HG02981 (cell line): ENCODE results near the gene SLC43A2.
"Not testable (repeated sequence)": the region's sequence is repeated elsewhere in the genome, so short reads cannot be mapped to it uniquely, and the experiment has no call there.

Experiments
- ATAC-seq: cut with Tn5 transposase; IDR thresholded peaks from one replicate; pipeline ENCODE4 v1.9.1; 2021; ENCODE audit warnings: mild to moderate bottlenecking, moderate library complexity; ENCODE audit not compliant: unreplicated experiment

Gene SLC43A2

GRCh38 chr17:1545618-1546017 lies 83.0 kb downstream of the SLC43A2 start:
- no peak for ATAC-seq

GRCh38 chr17:1542316-1542715 lies 86.3 kb downstream of the SLC43A2 start:
- ATAC-seq: no peak

- ATAC-seq: no peak
Measured at GRCh38 chr17:1541367-1541904, 87.2 kb downstream of the SLC43A2 start.

GRCh38 chr17:1539811-1540210 lies 88.8 kb downstream of the SLC43A2 start:
- no peak for ATAC-seq

DNA sequence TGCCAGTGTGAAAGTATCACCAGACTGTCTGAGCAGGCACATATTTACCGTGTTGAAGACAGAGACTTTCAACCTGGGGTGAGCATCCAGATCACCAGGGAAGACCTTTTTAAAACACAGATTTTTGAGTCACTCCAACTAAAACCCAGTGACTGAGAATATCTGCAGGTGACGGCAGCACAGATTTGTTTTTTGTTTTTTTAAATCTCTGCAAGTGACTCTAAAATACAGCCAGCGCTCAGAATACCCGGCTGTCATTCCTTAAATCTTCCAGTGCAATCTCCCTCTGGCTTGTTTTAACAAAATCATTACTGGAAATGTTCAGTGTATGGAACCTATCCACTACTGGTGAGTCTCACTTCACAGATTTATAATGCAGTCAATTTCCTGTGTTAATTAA lies 92.9 kb downstream of the SLC43A2 start:
- ATAC-seq: no peak

- no peak for ATAC-seq
Measured at GRCh38 chr17:1533661-1534325, 94.8 kb downstream of the SLC43A2 start.

DNA sequence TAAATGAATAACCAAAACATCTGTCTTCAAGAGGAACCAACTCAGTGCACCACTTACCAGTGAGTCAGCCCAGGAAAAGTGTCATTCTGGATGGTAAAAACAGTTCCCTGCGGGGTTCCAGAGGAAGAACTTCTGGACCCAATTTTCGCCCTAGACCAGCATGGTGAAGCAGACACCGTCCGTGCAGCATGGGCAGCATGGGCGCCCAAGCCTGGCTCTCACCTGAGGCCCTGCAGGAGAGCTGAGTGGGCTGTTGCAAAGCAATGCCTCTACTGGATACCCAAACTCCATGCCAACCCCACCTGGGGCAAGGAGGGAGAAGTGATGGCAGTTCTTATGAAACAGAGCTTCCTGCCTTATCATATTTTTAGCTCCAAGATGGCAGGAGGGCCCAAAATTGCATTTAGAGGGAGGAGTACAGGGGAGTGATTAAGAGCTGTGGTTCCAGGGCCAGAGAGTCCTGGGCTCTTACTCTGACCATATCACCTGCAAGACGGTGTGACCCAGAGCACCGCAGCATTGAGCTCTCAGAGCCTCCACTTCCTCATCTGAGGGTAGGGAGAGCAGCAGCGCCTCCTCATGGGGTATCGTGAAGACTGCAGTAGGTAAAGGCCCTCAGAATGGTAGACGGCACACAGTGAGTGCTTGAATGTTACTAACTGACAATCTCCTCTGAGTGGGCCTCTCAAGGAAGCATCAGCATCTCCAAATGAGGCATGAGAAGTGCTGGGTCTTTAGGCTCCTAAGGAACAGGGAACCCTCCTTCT lies 95.6 kb downstream of the SLC43A2 start:
- ATAC-seq: no peak

DNA sequence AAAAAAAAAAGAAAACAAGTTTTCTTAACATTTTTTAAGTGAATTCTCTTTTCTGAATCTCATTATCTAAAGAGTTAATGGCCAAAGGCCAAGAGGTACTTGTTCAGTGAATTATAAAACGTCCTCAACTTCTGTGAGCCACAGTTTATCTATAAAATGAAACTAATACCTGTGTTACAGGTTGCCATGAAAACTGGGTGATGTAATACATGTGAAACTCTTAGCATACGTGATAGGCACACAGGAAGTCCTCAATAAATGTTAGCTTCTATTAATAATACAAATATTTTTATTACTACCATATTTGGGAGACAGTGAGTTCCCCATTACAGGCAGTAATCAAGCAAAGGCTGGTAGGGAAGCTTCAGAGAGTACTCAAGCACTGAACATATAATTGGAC lies 98.8 kb downstream of the SLC43A2 start:
- ATAC-seq: no peak

GRCh38 chr17:1526876-1527275 lies 101.8 kb downstream of the SLC43A2 start:
- ATAC-seq: not testable (repeated sequence)

DNA sequence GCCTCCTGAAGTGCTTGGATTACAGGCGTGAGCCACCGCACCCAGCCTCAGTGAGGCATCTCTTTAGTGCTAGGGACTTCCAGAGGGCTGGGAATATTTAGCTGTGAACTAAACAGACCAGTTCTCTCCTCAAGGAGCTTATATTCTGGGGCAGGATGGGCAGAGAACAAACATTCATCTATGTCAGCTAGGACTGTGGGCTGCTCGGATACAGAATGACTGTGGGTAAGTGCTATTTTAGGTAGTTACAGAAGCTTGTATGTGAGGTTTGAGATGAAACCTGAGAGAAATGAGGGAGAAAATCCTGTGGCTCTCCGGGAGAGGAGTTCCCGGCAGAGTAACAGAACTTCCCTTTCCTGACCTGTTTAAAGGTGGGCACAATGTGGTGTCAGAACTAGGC lies 106.0 kb downstream of the SLC43A2 start:
- ATAC-seq: no peak

GRCh38 chr17:1521086-1521640 lies 107.5 kb downstream of the SLC43A2 start:
- no peak for ATAC-seq

DNA sequence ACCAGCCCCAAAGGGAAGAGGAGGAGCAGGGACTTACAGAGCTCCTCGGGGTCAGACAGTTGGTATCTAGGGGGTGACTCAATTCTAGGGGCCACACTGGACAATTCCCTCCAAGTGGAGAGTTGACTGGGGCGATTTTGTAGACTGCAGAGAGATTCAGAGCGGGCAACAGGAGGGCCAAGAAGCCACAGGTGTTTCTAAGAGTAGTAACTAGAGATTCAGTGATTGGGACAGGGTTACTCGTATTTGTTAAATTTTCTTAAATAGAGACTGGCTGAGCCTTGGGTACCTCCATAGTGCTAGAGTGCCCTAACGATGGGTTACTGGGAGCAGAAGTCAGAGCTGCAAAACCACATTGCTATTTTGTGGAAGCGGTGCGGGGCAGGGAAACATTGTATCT lies 109.0 kb downstream of the SLC43A2 start:
- ATAC-seq: no peak
